Stimulated activated CD4-positive, alpha-beta T cell treated with anti-CD3 and anti-CD28 coated beads, TNF-alpha, amount 100 ng/mL, for 1 hour (primary cell): Measurements from ENCODE around the gene INPP5A.

Experiments
- DNase-seq, 3 donors: peaks; one replicate each; pipeline ENCODE4 v3.0.0-alpha.2; 2020; ENCODE audit warnings: low read depth in 3 of 3, low spot score in 1 of 3

The INPP5A gene

DNA sequence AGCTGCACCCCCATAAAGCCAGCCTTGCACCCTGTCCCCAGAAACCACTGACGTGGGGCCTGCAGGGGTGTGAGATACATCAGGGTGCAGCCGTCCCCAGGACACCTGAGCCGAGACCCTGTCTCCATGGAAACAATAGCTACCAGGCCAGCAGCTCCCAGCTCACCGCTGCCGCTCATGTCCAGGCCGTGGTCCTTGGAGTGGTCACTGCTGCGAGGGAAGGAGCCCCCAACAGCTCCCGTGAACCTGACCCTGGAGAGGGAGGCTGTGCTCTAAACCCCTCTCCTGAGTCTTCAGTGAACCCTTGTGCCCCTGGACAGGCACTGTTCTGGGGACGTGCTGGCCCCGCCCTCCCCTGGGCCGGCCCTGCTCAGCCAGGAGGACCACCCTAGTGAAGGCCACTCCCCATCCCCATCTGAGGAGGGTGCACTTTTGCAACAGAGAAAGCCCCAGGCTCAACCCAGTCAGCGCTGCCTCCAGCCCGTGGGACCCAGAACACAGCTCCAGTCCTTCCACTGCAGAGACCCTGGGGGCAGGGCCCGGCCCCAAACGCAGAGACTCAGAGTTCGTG, 19.6 kb upstream of the INPP5A start:
- DNase-seq, result no peak

DNA sequence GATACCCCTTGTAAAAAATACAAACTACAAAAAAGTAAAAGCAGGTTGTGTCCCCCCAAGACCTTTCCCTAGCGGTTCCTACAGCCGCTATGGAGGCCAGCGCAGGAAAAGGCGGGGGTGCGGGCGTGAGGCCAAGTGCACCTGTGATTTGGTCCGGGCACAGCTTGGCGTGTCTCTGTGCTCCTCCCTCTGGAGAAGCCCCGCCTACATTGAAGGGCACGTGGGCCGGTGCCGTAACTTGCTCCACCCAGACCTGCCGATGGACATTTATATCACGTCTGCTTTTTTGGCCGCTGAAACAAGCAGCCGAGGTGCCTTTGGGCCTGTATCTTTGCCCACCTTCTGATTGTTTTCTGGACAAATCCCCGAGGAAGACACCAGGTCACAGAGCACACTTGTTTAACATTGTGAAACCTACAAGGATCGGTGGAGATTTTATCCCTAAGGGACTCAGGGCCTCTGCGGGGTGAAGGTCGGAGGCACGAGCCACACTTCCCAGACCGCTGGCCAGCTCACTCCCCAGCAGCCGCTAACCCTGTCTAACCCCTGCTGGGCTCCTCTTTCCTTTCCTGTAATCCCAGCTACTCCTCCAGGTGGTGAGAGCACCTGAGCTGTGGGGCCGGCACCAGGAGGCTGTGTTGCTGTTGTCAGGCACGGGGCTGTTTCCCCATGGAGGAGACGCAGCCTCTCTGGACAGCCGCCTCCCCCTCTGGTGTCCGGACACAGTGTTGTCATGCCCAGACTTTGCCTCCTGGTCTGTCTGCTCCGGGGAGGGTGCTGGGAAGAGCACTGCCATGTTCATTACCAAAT, 18.8 kb upstream of the INPP5A start:
- DNase-seq, result no peak

DNA sequence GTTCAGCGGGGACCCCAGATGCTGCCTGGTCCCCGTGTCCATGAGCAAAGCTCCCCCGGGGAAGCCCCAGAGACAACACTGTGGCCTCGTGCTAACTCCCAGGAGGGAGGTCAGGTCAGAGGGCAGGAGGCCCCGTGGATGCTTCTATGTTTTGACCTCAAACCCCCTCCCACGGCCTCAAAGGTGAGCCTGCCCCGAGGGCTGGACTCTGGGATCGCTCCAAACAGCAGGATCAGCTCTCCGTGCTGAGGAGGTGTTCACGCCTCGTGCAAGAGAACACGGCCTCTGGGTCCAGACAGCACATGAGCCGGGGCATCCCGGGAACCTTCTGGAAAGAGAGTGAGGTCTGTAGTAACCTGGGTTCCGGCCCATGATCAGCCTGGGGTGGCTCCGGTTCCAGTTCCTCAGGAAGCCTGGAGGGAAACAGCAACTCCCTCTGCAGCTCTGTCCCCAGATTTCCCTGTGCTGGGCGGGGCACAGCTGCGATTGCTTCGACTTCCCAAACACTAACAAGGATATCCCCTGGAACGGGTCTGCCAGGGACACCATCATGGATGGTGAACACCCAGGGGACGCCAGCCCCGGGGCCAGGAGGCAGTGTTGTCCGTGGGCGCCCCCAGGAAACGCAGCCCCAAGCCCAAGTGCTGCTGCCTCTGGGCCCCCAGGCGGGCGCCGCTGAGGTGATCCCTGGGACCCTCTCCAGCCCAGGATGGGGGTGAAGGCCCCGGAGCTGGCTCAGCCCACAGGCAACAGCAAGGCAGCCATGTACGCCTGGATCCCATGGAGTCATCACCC, 18.0 kb upstream of the INPP5A start:
- no peak for DNase-seq

DNA sequence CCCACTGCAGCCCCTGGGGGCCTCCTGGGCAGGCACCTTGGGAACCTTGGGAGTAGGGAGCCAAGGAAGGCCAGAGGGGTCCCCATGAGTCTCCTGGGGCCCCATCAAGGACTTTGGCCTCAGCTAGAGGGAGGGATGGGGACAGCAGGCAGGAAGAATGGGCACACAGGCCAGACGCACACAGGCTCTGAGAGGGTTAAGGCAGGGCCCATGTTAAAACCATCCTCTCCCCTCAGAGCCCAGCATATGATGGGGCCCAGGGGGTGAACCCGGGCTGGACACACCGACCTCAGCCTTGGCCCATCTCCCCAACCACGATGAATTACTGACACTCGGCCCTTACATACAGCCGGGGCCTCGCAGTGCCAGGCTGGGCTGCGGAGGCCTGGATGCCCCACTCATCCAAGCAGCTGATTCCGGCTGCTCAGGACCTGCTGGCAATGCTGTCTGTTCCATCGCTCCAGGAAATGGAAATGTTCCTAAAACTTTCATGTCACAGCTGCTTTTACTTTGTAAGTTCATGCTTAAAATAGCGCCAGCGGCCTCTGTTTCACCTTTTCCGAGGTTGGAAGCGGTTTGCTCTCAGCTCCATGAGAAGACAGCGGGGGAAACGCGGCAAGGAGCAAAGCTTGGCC, 17.3 kb upstream of the INPP5A start:
- DNase-seq, result no peak

DNA sequence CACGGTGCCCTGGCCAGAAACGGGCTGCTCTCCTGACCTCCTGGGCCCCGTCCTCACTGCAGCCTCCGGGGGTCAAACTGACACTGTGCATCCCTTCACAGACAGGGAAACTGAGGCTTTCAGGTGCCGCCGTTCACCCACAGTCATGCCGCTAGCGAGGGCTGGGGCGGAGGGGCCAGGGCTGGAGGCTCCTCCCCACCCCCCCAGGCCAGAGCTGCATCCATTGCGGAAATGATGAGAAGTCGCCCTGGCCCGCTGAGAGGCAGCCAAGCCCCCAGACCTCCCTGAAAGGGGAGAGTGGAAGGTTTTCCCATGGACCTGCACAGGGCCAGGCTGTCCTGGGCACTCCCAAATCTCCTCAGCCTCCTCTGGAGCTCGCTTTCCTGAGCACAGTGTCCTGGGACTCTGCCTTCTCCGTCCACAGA, 16.5 kb upstream of the INPP5A start:
- no peak for DNase-seq

DNA sequence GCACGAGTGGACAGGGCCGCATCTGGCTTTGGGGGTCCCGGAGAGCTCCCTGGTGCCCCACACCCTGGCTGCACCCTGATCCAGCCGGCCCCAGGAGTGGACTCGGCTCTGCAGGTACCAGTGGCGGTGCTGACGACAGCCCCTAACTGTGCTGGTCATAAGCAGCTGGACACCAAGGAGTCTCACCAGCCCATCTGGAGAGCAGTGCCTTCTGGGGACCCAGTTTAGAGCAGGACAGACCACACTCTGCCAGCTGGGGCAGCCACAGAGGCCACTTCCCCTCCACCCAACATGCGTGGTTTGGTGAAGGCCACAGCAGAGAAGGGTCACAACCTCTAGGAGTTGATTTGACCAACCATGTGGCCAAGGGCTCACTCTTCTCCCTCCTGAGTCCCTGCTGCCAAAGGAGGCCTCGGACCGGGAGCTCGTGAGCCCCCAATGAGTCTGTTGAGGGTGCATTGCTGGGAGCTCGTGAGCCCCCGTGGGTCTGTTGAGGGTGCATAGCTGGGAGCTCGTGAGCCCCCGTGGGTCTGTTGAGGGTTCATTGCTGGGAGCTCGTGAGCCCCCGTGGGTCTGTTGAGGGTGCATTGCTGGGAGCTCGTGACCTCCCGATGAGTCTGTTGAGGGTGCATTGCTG, 16.0 kb upstream of the INPP5A start:
- no peak for DNase-seq

DNA sequence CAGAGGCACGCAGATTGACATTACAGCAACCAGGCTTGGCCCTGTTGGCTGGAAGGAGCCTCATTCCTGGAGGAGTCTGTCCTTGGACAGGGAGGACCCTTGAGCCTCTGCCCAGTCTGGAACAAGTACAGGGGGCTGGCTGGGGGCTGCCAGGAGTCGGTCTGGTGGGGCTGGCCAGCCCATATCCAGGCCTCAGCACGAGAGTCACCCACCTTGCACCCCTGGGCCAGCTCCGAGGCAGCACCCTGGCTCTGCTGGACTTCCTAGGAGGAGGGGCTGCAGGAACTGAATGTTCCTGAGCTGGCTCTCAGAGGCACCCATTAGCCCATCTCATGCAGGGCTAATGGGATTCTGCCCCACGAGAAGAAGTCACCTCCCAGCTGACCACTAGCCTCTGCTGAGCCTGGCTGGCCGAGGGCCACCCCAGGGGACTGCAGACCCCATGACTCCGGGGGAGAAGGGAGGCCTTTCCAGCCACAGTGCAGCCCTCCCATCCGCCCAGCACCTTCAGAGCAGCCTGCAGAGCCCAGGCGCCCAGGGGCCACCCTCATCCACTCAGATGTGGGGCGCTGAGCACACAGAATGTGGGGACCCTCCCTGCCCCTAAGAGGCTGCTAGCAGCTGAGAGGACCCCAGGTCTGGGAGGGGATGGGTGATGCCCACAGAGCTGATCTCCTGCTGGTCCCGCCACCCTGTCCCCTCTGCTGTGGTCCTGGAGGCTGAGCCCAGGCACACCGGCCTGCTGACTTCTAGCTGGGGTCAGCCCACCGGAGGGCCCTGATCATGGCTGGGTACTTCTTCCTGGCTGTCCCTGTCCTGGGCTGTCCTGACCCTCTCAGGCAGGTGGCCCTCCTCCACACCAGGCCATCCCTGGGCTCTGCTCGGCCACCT, 14.8 kb upstream of the INPP5A start:
- no peak for DNase-seq

DNA sequence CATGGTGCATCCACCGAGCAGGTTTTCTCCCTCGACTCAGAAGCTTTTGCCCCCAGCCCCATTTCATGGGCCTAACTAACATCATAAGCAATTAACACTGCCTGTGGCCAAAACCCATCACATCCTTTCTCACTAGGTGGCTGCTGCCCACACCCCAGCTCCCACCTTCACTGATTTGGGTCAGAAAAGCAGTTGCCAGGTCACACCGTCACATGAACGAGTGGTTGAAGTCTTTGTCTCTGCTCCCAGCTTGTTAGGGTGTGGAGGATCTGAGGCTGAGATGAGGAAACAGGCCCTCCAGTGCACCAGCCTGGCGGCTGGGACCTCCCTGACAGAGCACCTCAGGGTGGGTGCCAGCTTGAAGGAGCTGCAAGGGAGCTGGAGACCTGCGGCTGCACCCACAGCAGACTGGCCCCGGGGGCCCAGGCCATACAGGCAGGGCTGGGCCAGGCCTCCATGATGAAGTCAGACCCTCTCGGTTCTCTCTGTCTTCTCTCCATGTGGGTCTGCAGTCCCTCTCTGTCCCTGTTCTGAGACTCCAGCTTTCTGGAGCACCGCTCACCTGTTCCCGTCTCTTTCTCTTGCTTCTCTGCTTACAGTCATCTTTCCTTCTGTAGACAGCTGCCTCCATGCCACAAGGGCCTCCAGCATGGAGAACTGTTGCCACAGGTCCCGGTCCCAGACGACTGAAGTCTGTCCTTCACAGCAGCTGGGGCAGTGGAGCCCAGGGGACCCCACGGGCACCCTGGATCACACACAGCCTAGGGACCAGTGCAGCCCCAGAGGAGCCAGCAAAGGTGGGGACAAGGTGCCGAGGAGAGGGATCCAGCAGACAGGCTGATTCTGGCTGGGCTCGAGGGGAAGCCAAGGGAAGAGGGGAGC, 13.8 kb upstream of the INPP5A start:
- DNase-seq, result no peak

DNA sequence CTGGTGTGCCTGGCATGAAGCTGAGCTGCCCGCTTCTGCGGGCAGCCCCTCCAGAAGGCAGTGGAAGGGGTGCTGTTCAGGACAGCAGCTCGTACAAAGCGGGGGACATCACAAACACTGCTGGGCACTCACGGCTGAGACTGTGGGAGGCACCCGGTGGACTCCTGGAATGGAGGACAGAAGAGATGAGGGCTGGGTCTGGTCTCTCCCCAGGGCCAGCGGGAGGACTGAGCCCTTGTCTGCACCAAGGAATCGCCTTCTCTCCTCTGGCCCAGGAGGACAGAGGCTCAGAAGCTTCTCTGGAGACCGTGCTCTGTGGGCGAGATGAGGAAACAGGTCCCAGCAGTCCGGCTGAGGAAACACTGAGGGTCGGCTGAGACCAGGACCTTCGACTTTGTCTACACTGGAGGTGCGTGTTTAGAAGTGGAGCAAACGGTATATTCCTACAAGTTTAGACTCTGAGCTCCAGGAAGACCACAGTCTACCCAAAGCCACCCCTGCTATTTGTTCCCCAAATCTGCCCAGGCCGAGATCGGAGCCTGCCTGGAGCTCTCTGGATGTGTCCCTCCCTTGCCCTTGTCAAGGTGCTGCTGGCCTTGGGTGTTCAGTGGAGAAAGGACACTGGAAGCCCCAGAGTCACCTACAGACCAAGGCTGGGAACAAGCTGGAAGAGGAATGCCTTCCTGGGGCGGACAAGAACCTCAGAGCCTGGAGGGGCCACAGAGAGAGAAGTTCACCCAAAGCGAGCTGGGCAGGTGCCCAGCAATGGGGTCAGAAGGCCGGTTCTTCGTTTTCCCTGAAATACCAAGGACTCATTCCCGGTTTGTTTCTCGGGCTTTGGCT, 12.9 kb upstream of the INPP5A start:
- DNase-seq, result no peak

DNA sequence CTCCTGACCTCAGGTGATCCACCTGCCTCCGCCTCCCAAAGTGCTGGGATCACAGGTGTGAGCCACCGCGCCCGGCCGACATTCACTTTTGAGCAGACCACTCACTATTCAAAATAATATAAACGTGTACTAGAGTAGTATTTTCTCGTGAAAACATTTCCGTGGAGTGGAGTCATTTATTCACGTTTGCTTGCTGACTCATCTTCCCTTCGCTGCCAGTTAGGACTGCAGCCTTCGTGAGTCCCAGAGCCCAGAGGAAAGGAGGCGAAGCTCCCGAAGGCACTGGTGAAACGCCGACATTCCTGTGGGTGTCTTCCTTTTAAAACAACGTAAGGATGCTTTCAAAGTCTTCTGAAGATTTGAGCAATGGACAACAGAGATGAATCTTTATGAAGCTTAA, 10.9 kb upstream of the INPP5A start:
- no peak for DNase-seq

DNA sequence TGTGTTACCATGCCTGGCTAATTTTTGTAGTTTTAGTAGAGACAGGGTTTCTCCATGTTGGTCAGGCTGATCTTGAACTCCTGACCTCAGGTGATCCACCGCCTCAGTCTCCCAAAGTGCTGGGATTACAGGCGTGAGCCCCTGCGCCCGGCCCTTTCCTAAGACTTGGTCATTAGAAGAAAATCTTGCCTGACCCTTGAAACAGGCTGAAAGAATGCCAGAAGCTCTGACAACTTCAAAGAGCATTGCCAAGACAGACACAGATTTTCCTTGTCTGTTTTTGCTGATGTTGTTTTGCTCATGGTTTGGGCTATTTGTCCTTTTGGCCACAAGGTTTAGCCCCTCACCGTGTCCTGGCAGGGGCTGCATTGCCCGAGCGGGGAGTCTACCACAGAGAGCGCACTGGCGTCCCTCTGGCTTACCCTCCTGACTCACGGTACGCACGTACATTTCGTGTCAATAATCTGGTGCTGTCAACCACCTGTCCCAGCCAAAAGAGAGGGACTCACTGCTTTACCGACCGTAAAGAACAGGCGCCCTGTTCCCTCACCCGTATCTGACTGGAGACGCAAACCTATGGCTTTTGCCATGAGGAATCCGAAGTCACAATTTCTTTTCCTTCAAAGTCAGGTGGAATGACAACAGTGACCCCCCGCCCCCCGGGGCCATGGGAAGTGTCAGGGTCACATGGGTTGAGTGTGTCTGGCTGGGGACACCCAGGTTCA, 10.1 kb upstream of the INPP5A start:
- DNase-seq, result no peak

DNA sequence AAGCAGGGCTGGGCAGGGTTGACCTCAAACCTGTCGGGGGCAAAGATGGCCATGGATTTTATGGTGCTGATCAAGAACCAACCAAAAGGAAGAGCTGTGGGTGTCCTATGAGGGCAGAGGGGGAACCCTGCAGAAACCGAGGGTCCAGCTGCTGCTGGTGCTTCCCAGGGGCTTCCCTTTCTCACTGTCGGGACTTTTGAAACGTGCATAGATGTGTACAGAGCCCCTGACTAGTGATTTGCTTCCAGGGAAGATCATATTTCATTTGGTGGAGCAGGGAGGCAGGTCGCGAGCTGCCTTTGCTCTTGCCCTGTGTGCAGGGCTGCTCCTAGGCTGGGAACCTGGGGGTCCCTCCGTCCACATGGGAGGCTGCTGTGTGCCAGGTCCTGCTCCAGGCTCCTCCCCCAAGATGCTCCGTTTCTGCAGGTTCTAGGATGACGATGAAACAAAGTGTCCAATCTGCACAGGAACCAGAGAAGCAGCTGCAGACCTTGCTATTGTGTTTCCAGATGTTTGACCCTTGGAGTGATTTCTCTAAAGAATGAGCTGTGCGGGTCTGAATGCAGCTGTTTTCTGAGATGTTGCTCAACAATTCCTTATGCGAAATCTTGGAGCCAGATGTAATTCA, 9.4 kb upstream of the INPP5A start:
- no peak for DNase-seq

DNA sequence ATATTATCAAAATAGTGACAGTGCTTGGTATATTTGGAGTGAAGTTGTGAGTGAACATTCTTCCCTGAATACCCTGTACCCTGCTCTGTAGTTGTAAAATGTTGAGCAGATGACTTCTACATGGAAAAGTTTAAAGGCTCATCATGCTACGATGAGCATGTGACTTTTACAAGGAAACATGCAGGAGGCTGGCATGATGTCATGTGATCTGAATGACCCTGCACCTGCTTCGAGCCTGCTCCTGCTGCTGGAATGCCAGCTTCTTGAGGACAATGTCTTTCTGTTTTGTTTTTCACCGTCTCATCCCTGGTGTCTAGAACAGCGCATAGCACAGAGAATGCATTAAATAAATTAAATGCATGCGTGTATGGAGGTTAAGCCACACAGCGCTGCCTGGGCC, 5.4 kb upstream of the INPP5A start:
- no peak for DNase-seq

DNA sequence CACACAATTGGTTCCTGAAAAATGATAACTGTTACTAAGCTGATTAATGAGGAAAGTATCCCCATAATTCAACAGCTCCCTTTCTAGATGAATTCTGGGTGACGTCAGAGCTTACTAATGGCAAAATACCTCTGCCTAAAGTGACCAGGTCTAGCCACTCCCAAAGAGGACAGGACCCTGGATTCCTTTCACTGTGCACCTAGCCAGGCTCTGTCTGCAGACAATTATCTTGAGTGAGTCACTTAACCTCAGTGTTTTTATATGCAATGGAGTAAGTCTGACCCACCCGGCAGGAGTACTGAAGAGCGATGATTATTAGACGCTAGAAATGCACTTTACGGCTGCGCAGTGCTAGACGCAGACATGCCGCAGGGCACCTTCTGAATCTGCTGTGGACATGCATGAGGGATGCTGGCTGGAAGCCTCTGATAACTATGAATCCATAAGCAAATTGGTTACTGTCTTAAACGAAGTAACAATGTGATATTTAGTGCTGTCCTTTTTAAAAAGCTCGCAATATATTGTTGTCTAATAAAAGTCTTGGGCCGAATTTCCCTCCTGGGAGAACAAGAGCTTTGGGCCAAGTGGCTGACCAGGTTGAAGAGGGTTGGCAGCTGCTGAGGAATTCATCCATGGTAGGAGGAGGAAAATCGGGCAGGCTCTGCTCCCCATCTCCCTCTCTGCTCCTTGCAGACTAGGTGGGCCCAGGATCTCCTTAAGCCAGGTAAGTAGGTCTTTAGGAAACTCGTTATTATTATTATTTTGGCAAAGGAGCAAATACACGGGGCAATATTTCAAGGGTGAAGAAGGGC, 4.6 kb upstream of the INPP5A start:
- no peak for DNase-seq

DNA sequence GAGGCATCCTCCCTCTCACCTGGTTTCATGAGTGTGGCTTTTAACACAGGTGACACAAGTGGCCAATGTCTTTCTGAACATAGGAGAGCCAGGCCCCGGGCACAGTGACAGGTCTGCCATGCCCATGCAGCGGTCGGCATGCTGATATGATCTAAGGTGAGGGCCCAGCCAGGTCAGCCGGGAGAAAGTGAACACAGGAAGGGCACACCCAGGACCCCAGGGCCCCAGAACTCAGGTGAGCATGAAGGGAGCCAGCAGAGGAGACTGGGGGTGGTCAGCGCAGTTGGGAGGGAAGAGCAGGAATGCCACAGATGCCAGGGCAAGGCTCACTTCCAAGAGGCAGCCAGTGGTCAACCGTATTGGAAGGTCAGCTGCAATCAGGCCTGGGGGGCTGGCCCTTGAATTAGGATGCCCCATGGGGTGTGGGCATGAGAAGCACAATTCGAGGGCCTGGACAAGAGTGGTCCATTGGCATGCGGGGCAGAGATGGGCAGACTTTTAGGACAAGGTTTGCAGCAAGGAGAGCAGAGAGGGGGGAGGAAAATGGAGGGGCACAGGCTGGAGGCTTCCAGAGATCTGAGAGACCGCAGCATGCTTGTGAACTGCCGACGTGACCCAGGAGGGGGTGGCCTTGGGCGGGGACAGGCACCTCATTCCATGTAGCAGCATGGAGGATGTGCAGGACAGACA, 3.9 kb upstream of the INPP5A start:
- no peak for DNase-seq
